ENCODE measurements around the gene CCDC88C. TPM values are rescaled to one million over a fixed set of nuclear protein-coding genes. Genes with fewer than 3 reads are reported as not detected.

CCDC88C gene
- total RNA-seq, 2 donors from 2014 or later: 32.5 to 54.4 TPM

DNA sequence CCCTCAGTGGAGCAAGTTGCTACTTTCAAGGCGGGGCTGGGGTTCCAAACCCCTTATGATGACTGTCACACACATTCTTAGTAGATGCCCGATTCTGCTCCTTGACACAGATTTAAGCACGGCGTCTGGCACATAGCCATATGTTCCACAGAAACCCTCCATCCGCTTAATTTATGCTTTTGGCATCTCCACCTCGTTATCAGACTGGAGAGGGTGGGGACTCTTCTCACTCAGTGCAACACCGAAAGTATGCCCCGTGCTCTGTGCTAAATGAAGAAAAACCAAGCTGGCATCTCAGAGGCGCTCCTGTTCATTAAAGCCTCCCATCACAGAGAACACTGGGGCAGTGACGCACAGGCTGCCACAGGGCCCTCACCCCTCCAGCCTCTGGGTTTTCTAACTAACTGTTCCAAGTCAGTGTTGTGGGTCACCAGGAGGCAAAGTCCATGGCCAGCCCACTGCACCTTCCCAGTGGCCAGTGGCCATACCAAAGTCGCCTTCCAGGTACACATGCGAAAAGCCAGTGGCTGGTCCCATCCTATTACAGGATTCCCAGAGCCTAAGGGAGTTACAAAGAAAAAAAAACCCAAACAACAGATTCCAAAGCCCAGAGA, 27.3 kb downstream of the CCDC88C start:
- H3K9me3 ChIP-seq: no peaks in the 10 kb centered on the region
- H3K36me3 ChIP-seq: no peaks in the 10 kb centered on the region
- no peak overlapping the region for H3K4me3 ChIP-seq
- no peak for DNase-seq (ENCODE audit: low spot score)
- intact Hi-C loops (cut with DNase I): no loop called here
- TF ChIP-seq POLR2A (IDR thresholded peaks at IDR 0.05) (no peak), POLR2AphosphoS5 (IDR thresholded peaks at IDR 0.05) (no peak)
- TF ChIP-seq, protein P1, sequence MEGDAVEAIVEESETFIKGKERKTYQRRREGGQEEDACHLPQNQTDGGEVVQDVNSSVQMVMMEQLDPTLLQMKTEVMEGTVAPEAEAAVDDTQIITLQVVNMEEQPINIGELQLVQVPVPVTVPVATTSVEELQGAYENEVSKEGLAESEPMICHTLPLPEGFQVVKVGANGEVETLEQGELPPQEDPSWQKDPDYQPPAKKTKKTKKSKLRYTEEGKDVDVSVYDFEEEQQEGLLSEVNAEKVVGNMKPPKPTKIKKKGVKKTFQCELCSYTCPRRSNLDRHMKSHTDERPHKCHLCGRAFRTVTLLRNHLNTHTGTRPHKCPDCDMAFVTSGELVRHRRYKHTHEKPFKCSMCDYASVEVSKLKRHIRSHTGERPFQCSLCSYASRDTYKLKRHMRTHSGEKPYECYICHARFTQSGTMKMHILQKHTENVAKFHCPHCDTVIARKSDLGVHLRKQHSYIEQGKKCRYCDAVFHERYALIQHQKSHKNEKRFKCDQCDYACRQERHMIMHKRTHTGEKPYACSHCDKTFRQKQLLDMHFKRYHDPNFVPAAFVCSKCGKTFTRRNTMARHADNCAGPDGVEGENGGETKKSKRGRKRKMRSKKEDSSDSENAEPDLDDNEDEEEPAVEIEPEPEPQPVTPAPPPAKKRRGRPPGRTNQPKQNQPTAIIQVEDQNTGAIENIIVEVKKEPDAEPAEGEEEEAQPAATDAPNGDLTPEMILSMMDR (IDR thresholded peaks at IDR 0.05): no peak
- WGBS: 67% methylated on average over 12 of the region's 12 CpGs
- H3K27ac ChIP-seq: no peak overlapping the region
- H3K4me1 ChIP-seq (replicated peaks): peaks cover 16% of the 10 kb centered on the region
- H3K27me3 ChIP-seq (replicated peaks; ENCODE audit: insufficient read depth): no peaks in the 10 kb centered on the region

- H3K36me3 ChIP-seq: no peaks in the 10 kb centered on the region
- DNase-seq (ENCODE audit: low spot score): no peak
- H3K4me3 ChIP-seq: no peak overlapping the region
- TF ChIP-seq POLR2AphosphoS5 (IDR thresholded peaks at IDR 0.05): no peak
- no peak for TF ChIP-seq POLR2A (IDR thresholded peaks at IDR 0.05)
- TF ChIP-seq, protein P1 (IDR thresholded peaks at IDR 0.05): no peak
- H3K27me3 ChIP-seq (replicated peaks; ENCODE audit: insufficient read depth): no peaks in the 10 kb centered on the region
- intact Hi-C loops (cut with DNase I): no loop called here
- no peak overlapping the region for H3K27ac ChIP-seq
- WGBS: 84% methylated on average over 5 of the region's 5 CpGs
- H3K9me3 ChIP-seq: no peaks in the 10 kb centered on the region
- peaks cover 13% of the 10 kb centered on the region for H3K4me1 ChIP-seq (replicated peaks)
Observed at GRCh38 chr14:91389150-91389549, 28.5 kb downstream of the CCDC88C start.

GRCh38 chr14:91388551-91388975, 29.1 kb downstream of the CCDC88C start:
- H3K36me3 ChIP-seq: no peaks in the 10 kb centered on the region
- H3K27ac ChIP-seq: peak overlapping the region; percentile 10 to 60
- no peak overlapping the region for H3K4me3 ChIP-seq
- H3K4me1 ChIP-seq (replicated peaks): peaks cover 12% of the 10 kb centered on the region
- TF ChIP-seq POLR2AphosphoS5 (IDR thresholded peaks at IDR 0.05) (no peak), POLR2A (IDR thresholded peaks at IDR 0.05) (no peak)
- TF ChIP-seq, protein P1 (IDR thresholded peaks at IDR 0.05): no peak
- WGBS: 86% methylated on average over 13 of the region's 13 CpGs
- DNase-seq (ENCODE audit: low spot score): no peak
- no peaks in the 10 kb centered on the region for H3K27me3 ChIP-seq (replicated peaks; ENCODE audit: insufficient read depth)
- no peaks in the 10 kb centered on the region for H3K9me3 ChIP-seq
- intact Hi-C loops (cut with DNase I): no loop called here

- intact Hi-C loops (cut with DNase I): no loop called here
- TF ChIP-seq POLR2A (IDR thresholded peaks at IDR 0.05): no peak
- TF ChIP-seq, protein P1 (IDR thresholded peaks at IDR 0.05): no peak
- no peak for TF ChIP-seq POLR2AphosphoS5 (IDR thresholded peaks at IDR 0.05)
- peak overlapping the region; percentile 60 to 61 for H3K27ac ChIP-seq
Observed at GRCh38 chr14:91387951-91388381, 29.7 kb downstream of the CCDC88C start.

More at GRCh38 chr14:91387951-91388381, 29.7 kb downstream of the CCDC88C start:
- no peak for DNase-seq (ENCODE audit: low spot score)
- WGBS: 81% methylated on average over 10 of the region's 10 CpGs
- Histone ChIP-seq H3K4me3 (no peak overlapping the region), H3K36me3 (no peaks in the 10 kb centered on the region), H3K9me3 (no peaks in the 10 kb centered on the region), H3K27me3 (replicated peaks; ENCODE audit: insufficient read depth) (no peaks in the 10 kb centered on the region), H3K4me1 (replicated peaks) (peaks cover 10% of the 10 kb centered on the region)

Measured in prostate gland (tissue), 2 donors.